ENCODE data around the gene OMA1. TPM values are rescaled to one million over a fixed set of nuclear protein-coding genes. Genes with fewer than 3 reads are reported as not detected.

The OMA1 gene
- total RNA-seq, 1 donor from 2014 or later = 24.5 TPM

DNA sequence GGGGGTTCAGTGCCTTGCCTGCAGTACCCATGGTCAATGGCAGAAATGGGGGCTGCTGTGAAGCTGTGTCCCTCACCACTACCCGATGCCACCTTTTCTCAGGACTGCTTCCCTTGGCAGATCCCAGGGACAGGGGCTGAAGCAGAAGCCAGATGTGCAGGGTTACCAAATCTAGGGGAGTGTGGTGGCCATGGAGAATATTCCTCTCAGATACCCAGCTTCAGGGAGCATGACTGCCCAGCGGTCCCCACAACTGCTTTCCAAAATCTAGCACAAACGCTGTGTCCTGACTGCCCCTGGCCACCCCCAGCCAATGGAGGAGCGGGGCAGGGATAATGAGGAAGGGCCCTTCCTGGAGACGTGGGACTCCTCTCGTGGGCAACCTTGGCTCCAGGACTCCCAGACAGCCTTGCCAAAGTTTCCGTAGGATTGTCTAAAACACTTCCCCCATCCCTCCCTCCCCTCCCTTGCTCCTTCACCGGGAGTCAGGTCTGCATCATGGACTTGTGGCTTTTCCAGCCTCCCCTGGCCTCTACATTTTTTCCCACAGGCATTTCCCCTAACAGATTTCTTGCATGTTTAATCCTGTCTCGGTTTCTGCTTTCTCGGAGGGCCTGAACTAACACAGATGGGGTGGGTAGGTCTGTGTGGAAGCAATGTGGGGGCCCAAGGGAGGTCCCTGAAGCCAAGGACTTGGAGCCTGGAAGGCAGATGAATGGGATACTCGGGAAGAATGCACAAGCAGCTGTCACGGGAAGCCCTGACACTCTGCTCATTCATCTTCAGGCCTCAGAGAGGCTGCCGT, 80.5 kb downstream of the OMA1 start:
- intact Hi-C loops (cut with micrococcal nuclease) = no loop called here

DNA sequence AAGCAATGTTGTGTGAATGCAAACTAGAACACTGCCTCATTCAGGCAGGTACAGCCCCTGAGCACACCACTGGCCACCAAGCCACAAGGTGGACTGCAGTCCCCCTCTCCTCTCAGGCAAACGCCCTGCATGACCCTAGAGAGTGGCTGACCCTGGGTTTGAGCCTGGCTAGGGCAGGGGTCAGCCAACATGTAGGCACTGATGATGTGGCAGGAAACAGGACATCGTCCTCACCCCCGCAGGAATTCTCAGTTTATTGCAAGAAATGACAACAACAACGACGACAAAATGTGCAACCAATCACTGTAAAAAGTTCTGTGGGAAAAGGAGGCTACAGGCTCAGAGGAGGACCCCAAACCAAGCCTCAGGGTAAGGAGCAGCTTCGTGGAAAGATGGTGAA, 81.3 kb downstream of the OMA1 start:
- intact Hi-C loops (cut with micrococcal nuclease) = no loop called here

- intact Hi-C loops (cut with micrococcal nuclease) = no loop called here
These were observed 86.1 kb downstream of the OMA1 start for GRCh38 chr1:58460469-58460868.

GRCh38 chr1:58459911-58460310, 86.6 kb downstream of the OMA1 start:
- intact Hi-C loops (cut with micrococcal nuclease) = no loop called here

DNA sequence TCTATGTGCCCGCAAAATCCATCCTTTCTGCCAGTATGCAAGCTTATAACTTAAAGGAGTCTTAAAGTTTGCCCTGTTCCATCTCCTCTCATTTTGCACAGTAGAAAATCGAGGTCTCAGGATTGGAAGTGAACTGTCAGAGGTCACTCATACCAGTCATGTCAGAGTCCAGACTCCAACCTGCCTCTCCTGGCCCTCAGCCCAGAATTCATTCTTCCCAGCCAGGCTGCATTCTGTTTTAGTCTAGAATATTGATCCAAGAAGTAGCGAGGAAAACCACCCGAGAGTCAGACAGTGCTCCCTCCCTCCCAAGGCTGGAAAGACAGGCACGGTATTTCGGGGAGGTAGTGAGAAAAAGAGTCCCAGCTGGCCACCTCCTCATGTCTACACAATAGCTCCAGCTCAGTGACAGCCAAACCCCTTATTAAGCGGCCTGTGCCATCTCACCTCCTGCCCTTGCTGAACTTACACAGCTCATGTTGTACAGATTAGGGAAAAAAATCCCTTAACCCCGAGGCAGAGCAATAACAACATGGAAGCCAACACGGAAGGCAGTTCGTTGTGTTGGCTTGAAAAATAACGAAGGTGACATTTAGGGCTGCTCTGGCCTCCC, 89.4 kb downstream of the OMA1 start:
- intact Hi-C loops (cut with micrococcal nuclease) = no loop called here

GRCh38 chr1:58456470-58456869, 90.1 kb downstream of the OMA1 start:
- intact Hi-C loops (cut with micrococcal nuclease) = no loop called here

GRCh38 chr1:58454807-58455206, 91.7 kb downstream of the OMA1 start:
- intact Hi-C loops (cut with micrococcal nuclease) = no loop called here

DNA sequence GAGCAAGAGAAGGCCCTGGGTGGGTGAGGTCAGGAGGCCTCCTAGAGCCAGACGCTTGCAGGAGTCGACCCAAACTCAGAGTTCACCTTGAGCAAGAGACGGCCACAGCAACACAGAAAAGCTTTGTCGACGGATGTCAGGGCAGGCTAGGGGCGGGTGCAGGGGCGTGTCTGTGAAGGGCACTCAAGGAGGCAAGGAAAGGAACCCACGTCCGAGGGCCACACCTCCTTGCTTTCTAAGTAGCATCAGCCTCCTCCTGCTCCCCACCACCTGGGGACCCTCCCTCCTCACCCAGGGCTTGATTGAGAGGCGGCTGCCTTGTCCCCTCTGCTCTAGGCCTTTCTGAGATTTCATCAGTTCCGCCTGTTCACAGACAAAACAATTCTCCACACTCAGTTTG, 92.1 kb downstream of the OMA1 start:
- intact Hi-C loops (cut with micrococcal nuclease) = no loop called here

GRCh38 chr1:58451560-58452191, 94.8 kb downstream of the OMA1 start:
- intact Hi-C loops (cut with micrococcal nuclease) = no loop called here

DNA sequence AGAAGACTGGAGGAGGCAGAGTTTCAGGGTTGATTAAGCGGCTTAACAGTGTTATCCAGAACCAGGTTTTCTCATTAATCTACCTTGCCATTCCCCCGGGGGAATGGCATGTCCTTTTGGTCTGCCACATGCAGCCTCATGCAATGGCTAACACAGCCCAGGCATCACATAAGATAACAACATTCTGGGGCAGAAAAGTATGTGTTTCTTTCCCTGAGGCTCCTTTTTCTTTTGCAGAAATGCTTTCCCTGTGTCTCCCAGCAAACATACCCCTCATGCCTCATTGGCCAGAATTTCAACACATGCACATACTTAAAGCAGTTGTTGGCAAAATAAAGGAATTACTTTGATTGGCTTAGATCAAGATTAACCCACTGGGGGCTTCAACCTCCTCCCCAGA, 98.6 kb downstream of the OMA1 start:
- intact Hi-C loops (cut with micrococcal nuclease) = no loop called here

- intact Hi-C loops (cut with micrococcal nuclease) = no loop called here
These were observed 99.5 kb downstream of the OMA1 start for GRCh38 chr1:58447042-58447441.

DNA sequence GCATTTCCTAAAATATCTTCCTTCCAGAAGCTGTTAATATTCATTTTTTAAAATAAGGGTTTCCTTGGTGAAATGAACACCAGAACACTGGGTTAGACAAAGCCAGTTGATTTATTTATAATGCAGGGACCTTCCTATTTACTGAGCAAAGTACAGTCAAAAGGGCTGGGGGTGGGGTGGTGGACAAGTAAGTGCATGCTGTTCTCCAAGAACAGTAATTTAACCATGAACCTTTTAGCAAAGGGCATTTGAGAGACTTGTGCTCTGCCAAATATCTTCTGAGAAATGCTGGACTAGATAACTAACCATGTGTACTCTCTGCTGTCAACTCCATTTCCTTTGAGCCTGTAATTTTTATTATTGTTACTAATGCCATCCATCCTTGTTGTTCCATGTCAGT, 100.2 kb downstream of the OMA1 start:
- intact Hi-C loops (cut with micrococcal nuclease) = no loop called here

DNA sequence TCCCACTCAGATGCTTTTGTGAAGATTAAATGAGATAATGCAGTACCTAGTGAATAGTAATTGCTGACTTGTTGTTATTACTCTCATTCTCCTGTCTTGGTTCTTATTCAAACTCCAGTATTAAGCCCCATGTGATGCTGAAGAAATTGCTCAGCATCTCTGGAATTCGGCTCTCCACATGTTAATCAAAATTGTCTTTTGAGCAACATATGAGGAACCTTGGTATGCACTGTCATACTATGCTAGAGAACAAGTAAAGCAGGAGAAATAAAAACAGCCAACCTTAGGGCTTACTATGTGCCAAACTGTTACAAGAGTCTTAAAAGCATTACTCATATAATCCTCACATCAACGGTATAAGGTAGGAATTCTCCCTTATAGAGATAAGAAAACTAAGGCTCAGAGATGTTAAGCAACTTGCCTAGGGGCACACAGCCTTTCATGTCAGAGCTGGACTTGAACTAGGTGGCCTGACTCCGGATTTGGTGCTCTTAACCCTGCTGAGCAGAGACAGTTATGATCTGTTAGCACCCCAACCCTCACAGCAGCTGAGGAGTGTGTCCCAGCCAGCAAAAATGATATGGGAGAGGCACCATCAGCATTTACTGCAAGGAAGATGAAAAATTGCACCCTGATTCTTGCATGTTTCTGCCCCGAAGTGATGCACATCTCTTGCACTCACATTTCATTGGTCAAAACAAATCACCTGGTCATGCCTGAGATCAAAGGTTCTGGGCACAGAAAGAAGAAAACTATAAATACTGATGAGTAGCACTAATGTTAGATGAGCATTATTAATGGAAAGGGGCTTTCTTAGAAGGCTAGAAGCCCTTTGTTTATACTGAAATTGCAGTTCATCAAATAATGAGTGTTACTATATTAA, 102.3 kb downstream of the OMA1 start:
- intact Hi-C loops (cut with micrococcal nuclease) = no loop called here

DNA sequence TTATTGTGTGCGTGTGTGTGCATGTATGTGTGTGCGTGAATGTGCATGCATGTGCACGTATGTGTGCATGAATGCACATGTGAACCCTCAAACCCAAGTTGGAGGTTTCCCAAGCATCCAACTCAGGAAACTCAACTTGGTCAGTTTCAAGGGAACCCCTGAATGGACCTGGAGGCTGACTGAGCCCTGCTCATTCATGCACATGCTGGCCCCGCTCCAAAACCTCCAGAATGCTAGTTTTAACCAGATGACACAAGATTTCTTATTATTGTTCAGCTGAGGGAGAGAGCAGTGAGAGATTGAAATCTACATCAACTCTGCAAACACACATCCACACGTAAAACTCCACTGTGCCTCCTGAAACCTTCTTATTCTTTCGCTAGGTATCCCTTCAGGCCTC, 104.4 kb downstream of the OMA1 start:
- intact Hi-C loops (cut with micrococcal nuclease) = no loop called here

DNA sequence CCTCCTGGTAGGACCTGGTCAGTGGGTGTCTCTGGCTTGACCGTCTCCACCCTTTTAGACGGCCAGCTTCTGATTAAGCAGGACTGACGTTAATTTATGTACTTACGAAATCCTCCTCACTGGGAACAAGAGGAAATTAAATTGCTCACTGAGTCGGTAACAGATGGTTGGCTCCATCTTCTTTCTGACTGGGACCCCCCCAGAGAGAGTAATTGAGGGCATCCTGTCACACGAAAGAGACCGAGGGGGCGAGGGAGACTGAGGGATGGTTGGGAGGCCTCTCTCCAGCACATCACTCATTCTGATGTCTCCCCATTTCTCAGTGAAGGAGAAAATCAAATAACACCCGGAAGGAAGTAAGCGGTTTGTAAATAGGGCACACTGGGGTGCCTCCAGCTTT, 104.8 kb downstream of the OMA1 start:
- intact Hi-C loops (cut with micrococcal nuclease) = no loop called here

GRCh38 chr1:58440696-58441095, 105.8 kb downstream of the OMA1 start:
- intact Hi-C loops (cut with micrococcal nuclease) = no loop called here

DNA sequence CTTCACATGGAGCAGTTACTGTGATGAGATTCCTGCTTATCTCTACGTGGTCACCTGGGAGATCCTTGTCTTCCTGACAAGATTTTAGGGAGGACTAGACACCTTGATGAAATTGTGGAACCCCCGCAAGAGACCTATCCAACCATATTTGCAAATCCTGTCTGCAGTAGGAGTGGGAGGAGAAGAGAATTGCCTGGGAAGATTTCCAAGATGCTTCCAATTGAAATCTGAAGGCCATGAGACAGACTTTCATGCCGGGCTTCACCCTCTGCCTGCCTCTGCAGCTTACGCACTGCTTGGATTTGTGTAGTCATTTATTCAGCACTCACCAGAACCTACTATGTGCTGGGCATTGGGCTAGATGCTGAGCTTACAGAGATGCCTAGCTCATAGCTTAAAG, 106.6 kb downstream of the OMA1 start:
- intact Hi-C loops (cut with micrococcal nuclease) = no loop called here

GRCh38 chr1:58438468-58438867, 108.1 kb downstream of the OMA1 start:
- intact Hi-C loops (cut with micrococcal nuclease) = no loop called here

- intact Hi-C loops (cut with micrococcal nuclease) = no loop called here
These were observed 108.9 kb downstream of the OMA1 start for GRCh38 chr1:58437623-58438022.

DNA sequence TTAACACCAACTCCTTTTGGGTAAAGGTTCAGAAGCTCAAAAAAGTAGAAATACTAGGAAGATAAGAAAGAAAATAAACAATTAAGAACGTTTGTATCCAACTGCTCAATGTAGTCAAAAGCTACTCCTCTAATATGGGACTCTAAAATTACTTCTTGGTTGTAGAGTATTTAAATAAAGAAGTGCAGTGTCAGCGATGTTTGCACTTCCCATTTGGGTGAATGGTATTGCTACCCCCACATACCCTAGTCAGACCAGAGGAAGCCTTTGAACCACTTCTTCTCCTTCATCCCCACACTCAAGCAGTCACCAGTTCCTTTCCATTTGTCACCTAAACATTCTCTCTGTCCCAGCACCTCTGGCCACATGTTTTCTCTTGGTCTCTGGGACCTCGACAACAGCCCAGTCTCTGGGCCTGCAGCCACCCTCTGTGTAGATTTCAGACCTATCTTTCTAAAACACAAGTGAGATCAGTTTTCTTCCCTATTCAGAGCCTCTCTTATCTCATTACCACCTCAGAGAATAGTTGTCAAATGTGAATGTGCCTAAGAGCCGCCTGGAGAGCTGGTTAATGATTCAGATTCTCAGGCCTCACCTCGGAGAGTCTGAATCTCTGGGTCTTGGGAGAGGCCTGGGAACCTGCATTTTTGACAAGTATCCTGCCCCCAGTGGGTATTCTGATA, 109.8 kb downstream of the OMA1 start:
- intact Hi-C loops (cut with micrococcal nuclease) = no loop called here

DNA sequence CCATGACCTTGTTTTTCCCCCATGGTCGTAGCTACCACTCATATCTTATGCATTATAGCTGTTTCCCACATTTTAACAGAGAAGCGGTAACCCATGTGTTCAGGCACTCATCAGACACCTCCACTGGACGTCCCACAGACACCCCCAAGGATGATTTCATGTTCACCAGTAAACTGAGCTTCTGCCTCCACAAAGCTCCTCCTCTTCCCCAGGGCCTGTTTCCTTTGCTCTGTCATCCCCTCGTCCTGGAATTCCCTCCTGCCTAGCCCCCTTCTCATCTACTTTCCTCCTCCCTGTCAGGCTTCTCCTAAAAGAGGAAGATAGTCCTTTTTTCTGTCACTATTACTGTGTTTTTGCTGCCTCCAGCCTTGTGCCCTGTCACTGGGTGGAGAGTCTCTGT, 111.2 kb downstream of the OMA1 start:
- intact Hi-C loops (cut with micrococcal nuclease) = no loop called here

Measured in T-helper 1 cell treated with Interleukin-12 subunit alpha and Interleukin-12 subunit beta and Interleukin-4 antibody, amounts not matched to agents 30 ng/mL and 1 ng/mL, for 36 hours (primary cell).